GM21619 (cell line): ENCODE results near the gene SLC46A1.

Experiments
- ATAC-seq: cut with Tn5 transposase; IDR thresholded peaks from one replicate; pipeline ENCODE4 v1.9.1; 2021; ENCODE audit not compliant: unreplicated experiment

The SLC46A1 gene

DNA sequence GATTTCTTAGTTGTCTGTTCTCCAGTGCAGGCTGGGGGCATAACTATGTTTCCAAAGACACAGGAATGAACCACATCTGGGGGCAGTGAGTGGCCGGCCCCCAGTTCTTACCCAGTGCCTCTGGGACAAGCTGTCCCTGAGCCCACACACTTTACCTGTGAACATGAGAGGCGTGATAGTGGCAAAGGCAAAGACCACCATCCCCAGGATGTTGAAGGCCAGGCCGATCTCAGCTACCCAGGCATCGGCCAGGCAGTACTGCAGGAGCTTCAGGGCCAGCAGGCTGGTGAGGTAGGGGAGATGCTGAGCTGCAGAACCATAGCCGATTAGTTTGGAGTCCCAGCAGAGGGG is 1.6 kb downstream of the SLC46A1 start:
- ATAC-seq = no peak

DNA sequence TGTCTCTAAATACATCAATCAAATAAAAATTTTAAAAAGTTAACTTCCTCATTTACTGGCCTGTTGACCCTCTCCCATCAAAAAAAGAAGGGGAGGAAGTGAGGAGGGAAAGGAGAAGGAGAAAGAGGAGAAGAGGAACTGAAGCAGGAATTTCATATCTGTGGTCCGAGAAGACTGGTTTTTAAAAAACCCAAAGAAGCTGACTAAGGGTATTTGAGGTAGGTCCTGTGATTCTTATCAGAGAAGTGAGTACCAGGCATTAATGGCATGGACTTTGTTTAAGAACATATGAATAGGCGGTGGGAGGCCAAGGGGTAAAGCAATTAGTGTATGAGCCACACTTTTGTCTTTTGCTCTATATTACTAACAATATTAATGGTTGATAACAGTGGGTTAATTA is 2.0 kb downstream of the SLC46A1 start:
- no peak for ATAC-seq

DNA sequence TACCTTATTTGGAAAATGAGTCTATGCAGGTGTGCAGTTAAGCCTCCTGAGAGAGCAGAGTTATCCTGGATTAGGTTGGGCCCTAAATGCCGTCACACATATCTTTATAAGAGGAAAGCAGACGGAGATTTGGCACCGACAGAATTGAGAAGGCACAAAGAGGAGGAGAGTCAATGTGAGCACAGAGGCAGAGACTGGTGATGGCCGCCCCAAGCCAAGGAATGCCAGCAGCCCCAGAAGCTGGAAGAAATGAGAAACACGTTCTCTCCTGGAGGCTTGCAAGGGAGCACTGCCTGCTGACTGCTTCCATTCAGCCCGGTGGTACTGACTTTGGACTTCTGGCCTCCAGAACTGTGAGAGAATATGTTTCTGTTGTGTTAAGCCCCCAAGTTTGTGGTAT is 3.2 kb downstream of the SLC46A1 start:
- ATAC-seq = no peak

DNA sequence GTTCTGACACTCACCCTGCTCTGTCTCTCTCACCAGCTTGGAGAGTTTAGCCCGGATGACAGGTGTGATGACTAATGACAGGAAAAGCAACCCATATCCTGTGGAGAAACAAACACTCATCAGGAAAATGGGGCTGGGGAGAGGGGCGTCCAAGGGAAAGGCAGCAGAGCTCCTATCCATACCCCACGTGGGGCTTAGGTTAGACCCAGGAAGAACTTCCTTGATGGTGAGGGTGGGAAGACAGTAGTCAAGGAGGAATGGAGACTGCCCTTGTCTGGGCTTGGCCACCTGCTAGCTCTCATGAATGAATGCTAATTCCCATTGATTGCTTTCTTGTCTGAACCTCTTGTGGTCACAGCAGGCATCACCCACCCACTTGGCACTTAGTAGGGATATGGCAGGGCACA is 3.8 kb downstream of the SLC46A1 start:
- no peak for ATAC-seq

DNA sequence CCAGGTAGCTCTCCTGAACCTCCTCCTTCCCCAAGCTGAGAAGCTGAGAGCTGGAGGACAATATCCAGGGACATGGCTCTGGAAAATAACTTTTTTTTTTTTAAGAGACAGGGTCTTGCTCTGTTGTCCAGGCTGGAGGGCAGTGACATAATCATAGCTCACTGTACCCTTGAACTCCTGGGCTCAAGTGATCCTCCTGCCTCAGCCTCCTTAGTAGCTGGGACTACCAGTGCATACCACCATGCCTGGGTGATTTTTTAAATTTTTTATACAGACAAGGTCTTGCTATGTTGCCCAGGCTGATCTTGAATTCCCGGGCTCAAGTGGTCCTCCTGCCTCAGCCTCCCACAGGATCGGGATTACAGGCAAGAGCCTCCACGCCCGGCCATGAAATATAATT is 6.2 kb downstream of the SLC46A1 start:
- no peak for ATAC-seq

DNA sequence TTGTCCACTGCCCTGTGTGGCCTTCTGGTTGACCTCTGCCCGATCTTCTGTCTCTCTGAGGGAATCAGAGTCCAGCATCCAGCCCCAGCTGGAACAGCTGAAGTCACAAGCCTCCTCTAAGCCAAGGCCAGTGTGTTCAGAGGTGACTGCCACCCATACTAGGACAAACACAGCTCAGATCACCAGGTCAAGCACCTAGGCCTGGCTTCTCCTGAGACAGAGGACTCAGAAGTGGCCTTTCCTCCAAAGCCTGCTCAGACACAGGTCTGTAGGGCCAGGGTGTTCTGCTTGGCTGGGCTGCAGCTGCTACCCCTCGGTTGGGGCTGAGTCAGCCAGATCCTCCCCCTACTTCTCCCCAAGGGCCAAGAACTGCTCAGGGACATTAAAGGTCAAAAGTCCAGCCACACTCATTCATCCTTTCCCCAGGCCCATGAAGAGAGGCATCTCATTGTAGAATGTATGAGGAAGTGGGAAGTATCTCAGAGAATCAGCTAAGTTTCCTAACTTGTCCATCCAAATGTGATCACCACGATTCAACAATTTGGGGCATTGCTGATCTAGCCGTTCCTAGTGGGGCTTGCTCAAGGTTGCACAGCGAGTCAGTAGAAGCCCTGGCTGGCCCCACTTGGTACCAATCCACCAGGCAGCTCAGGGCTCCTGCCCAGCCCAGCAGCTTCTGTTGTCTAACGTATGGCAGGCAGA is 7.6 kb downstream of the SLC46A1 start:
- ATAC-seq = no peak

DNA sequence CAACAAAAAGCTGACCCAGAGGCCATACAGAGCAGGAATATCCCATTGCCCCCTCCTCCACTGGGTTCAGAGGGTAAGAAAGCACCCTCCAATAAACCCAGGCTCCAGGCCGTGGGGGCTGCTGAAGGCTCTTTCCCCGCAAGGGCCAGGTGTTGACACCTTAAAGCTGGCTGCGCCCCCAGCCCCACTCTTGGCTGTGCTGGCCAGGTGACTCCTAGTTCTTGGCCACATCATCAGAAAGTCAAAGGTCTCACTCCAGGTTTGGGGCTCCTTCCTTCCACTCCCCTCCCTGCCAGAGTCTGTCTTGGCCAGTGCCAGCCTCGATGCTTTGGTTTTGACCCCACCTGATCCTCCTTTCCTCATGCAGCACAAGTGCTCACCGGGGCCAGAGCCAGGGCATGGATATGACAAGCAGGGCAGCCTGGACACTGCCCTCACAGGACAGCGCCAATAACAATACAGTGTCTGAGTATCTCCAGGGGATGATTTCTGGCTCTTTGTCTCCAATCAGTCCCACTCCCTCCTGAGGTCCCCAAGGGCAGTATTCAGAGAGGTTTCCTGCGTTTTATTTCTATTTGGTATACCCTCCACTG is 8.2 kb downstream of the SLC46A1 start:
- no peak for ATAC-seq

DNA sequence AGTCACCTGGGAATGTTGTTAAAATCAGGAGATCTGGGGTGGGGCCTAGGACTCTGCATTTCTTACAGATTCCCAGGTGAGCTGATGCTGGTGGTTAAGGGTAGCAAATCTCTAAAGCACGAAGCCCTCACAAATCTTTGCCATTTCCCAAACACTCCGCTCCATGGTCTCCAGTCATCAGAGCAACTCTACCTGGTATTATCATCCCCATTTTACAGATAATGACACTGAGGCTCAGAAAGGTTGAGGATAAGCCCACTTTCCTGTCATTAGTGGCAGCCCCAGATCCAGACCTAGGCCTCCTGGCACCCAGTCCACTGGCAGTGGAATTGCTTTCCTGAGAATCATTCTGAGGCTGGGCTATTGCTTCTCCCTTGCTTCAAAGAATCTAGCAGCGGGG is 8.7 kb downstream of the SLC46A1 start:
- ATAC-seq = no peak

DNA sequence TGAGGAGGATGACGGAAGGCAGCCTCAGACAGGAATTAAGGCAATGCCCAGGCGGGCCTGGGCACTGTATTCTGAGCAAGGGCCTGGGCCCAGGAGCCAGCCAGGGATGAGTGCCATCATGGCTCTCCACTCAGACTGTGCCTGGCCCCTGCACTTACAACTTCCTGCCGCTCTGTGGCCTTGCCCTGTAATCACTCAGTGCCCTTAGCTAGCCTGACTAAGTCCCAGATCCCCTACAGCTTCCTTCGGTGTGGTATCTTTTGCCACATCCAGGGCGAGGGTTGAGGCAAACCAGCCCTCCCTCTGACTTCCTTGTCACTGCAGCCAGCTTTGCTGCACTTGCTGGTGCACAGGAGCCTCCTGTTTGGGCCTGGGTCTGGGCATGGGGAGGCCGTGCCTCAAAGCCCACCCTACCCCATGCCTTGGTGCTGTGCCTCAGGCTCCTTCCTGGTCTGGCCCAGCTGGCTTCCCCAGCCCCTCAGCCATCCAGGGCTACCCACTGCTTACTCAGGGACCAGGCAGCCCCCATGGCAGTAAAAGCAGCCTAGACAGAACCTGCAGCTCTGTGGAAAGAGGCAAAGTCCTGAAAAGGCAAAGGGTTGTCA is 9.3 kb downstream of the SLC46A1 start:
- ATAC-seq = no peak

DNA sequence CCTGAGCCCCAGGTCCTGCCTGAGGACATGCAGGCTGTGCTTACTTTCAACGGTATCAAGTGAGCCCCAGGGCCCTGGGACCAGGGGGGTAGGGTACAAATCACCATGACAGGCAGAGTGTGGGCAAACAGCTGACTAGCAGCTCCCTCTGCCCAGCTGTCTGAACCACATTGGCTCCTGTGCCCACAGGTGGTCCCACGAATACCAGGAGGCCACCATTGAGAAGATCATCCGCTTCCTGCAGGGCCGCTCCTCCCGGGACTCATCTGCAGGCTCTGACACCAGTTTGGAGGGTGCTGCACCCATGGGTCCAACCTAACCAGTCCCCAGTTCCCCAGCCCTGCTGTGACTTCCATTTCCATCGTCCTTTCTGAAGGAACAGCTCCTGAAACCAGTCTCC is 10.0 kb downstream of the SLC46A1 start:
- ATAC-seq = no peak

DNA sequence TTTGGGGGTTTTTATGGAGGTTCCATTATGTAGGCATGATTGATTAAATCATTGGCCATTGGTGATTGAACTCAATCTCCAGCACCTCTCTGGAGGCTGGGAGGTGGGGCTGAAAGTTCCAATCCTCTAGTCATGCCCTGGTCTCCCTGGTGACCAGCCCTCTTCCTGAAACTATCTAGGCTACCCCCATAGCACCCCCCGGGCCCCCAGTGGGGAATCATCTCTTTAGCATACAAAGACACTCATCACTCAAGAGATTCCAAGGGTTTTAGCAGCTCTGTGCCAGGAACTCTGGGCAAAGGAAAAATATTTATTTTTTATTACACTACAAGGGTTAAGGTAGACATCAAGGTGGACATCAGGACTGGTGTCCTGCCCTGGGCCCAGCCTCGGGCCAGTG is 10.6 kb downstream of the SLC46A1 start:
- ATAC-seq = no peak

DNA sequence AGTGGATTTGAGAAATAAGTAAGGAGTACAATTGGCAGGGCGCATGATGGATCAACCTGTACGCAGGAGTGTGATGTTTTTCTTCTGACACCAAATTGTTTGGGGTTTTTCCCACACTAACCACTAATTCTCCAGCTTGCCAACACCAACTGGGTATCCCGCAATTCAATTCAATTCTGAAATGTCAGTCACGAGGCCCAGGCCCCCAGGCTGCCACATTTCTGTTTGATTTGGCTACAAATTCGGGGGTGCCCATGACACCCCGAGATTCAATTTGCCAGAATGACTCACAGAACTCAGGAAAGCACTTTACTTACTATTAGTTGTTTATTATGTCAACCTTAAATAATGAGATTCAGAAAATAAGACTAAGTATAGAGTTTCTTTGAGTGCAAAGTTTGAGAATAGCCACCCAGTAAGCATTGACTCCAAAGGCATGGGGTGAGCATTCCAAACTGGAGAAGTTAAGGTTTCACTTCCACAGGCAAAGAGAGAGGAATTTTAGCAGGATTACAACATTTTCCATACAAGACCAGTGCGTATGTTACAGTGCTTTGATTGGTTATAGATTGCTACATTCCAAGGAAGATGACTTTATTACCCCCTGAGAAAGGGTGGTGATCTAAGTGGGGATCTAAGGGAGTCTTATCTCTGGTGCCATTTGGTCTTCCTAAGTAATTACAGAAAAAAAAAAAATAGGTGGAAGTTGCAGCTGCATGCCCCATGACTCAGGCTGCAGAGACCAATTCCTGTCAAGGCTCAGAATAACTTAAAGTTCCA is 11.5 kb downstream of the SLC46A1 start:
- no peak for ATAC-seq

DNA sequence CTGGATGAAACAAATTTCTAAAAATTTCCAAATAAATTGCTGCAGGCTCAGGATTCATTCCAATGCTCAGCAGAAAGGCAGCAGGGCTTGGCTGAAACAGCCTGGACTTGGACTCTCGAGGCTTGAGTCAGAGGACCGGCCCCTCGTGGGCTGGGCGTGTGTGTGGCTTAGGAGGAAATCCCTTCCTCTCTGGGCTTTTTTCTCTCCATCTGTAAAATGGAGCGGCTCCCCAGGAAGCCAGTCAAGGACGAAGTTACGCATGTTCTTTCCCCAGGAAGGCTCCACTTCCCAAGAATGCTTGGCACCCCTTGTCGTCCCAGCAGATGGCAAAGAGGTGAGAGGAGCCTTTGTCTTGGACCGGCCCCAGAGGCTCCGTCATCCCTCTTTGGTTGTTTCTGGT is 13.5 kb downstream of the SLC46A1 start:
- no peak for ATAC-seq

DNA sequence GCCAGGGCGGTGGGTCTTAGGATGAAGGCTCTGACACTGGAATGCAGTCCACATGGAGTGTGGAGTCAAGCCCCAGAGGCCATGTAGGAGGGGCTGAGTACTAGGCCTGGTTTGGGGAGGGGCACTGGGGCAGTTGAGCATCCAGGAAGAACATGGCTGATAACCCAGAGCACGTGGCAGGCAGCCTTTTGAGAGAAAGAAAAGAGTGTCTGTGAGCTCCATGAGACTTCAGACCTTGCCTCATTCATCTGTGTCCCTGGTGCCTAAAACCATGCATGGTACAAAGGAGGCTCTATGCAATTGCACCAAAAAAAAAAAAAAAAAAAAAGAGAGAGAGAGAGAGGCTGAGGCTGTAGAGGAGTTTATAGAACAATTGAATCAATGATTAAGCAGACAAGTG is 14.6 kb downstream of the SLC46A1 start:
- ATAC-seq = no peak

DNA sequence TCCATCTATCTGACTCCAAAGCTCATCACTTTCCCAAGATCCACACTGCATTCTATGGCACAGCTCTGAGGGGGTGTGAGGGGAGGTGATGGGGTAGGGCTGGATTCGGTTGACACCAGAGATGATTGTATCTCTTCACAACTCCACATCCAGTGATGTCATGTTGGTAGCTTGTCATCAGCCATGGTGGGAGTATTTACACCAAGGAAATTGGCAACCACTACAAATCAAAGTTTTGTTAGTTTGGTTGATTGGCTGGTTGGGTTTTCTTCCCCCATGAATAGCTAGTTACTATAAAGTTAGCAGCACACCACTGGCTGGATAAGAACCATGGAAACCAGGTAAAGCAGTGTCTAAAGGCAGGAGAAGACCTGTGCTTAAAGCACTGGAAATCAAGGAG is 15.0 kb downstream of the SLC46A1 start:
- no peak for ATAC-seq

DNA sequence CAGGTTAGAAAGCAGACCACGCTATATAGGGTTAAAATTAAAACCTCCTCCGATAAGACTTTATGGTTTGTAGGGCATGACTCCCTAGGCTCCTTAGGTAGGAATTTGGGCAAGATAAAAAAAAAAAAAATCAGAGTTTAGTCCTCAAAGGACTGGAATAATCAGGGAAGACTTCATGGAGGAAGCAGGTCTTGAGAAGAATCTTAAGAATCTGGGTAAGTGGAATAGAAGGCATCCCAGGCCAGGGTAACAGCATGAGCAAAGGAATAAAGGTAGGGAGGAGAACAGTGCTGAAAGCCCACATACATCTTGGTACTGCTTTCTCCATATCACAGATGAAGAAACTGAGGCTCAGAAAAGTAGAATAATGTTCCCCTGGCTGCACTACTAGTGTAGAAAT is 15.4 kb downstream of the SLC46A1 start:
- ATAC-seq = no peak

DNA sequence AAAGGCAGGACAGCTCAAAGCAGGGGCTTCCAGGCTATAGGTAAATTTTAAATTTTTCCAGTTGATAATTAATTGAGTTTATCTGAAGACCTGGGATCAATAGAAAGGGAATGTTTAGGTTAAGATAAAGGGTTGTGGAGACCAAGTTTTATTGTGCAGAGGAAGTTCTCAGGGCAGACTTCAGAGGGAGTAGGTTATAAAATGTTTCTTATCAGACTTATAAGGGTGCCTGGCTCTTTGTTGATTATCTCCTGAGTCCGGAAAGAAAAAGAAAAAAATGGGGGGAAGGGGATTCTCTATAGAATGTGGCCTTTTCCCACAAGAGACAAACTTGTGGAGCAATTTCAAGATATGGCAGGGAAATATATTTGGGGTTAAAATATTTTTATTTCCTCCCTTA is 15.9 kb downstream of the SLC46A1 start:
- ATAC-seq = no peak

DNA sequence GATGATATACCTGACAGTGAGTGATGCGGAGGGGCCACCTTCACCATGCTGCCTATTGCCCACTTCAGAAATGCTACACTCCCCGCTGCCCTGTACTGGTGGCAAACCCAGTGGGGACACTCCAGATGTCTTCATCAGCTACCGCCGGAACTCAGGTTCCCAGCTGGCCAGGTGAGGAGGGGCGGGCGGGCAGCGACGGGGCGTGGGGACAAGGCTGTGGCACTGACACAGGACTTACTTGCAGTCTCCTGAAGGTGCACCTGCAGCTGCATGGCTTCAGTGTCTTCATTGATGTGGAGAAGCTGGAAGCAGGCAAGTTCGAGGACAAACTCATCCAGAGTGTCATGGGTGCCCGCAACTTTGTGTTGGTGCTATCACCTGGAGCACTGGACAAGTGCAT is 17.9 kb downstream of the SLC46A1 start:
- ATAC-seq = no peak

DNA sequence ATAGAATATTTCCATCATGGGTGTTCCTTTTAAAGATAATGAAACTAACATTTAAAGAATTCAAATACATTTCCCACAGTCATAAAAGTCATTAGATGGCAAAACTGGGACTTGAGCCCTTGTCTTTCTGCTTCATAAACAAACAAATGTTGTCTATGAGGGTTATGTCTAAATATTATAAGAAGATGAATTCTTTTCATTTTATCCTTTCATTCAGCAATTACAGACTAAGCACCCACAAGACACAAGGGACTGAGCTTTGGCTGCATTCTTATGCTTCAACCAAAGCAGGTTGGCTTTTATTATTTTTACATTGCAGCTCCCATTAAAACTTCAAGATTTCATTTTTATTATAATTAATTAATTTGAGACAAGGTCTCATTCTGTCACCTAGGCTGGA is 19.6 kb downstream of the SLC46A1 start:
- ATAC-seq = no peak

DNA sequence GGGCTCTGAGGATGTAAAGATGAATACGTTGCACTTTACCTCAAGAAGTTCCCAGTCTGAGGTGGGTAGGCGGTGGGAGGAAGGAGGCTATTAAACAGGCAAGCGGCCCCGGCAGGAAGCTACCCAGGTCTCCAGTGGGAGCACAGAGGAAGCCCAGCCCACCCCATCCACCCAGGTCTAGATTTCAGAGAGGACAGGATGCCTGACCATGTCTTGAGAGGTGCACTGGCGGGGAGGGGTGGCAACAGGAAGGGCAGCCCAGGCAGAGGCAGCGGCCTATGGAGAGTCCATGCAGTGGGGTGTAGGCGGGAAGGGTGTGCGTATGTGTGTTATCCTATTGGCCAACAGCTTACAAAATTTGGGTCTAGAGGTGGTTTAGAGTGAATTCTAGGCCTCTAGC is 20.6 kb downstream of the SLC46A1 start:
- ATAC-seq = no peak

DNA sequence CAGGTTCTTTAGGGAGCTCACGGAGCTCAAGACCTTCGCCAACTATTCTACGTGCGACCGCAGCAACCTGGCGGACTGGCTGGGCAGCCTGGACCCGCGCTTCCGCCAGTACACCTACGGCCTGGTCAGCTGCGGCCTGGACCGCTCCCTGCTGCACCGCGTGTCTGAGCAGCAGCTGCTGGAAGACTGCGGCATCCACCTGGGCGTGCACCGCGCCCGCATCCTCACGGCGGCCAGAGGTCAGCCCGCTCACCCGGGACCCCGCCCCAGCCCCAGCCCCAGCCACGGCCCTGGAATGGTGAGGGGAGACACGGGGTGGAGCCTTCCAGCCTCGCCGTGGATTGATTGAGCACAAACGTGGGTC is 21.0 kb downstream of the SLC46A1 start:
- no peak for ATAC-seq
